T-helper 9 cell (primary cell): ENCODE measurements around the gene YOD1.
"Not testable (repeated sequence)": the region's sequence is repeated elsewhere in the genome, so short reads cannot be mapped to it uniquely, and the experiment has no call there.

Experiments used
- DNase-seq: peaks from one replicate; pipeline ENCODE4 v3.0.0-alpha.2; 2020

The YOD1 gene

GRCh38 chr1:207048041-207048440, 3.0 kb downstream of the YOD1 start:
- DNase-seq: no peak

- no peak for DNase-seq
These were observed 3.5 kb downstream of the YOD1 start for GRCh38 chr1:207047505-207047904.

GRCh38 chr1:207045453-207045852, 5.6 kb downstream of the YOD1 start:
- DNase-seq: no peak

GRCh38 chr1:207041397-207041796, 9.6 kb downstream of the YOD1 start:
- DNase-seq: not testable (repeated sequence)

- DNase-seq: no peak
These were observed 10.9 kb downstream of the YOD1 start for GRCh38 chr1:207040181-207040533.

DNA sequence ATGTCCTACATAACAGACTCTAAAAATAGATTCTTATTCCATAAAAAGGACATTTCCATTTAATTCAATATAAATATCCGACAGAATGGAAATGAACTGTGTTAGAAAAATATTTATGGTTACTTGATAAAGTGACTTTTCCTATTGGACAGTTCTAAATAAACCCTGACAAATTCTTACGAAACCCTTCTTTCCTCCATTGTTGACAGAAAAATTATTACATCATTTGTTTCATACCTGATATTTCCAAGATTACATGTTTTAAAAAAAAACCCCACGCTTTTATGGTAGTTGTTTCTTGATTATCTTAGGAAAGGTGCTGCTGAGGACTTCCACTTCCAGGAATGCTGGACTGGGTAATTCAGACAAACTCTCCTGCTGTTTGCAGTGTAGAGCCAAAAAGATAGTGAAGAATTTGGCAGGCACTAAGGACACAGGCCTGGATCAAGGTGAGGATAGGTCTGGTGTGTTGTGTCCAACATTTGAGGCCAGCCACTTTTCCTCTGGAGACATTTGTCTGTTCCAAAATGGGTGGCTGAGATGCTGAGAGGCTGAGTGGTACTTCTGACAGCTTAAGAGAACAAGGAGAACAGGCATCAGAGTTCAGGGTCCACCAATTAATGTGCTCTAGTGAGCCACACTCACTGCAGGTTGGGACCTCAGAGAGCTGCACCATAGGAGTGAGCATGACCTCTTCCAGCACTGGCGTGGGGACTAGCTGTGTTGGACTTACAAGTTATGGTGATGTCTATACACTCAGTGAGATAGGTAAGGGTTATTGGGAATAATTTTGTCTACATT, 11.4 kb downstream of the YOD1 start:
- DNase-seq: no peak

- DNase-seq: no peak
These were observed 14.1 kb downstream of the YOD1 start for GRCh38 chr1:207036865-207037264.

DNA sequence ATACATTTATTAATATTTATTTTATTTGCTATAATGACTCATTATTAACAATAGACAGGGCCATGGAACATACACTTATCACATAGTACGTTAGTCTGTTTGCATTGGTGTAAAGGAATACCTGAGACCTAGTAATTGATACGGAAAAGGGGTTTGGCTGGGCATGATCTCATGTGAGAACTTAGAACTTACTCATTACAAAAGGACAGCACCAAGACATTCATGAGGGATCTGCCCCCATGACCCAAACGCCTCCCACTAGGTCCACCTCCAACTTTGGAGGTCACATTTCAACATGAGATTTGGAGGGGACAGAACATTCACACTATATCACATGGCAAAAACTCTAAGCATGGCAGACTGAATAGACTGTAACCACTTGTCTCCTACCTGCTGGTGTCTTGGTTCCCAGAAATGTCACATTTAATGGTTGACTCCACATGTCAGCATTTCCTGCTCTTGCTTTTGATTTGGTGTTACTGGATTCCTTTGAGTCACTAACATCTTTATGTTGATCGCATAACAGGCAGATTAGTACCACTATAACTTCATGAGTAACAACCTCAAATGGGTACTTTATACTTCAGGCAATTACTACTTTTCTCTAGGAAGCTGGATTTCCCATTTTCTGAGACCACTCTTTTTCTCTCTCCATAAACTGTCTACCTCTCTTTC, 15.0 kb downstream of the YOD1 start:
- DNase-seq: no peak

- DNase-seq: no peak
These were observed 16.0 kb downstream of the YOD1 start for GRCh38 chr1:207034998-207035397.

DNA sequence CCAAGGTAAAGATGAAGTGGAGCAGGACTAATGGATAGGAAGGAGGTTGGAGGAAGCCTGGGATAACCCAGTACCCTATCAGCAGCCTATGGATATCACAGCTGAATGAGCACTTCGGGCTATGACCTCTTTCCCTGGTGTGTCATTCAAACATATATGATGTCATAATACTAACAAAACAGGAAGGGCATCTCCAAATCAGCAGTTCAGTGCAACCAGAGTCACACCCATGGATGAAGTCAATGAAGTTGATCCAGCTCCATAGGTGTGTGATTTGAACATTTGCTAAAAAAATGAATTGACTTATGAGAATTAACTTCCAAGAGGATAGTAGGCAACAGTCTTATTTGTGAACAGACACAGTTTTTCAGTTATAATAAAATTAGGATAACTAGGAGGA, 16.8 kb downstream of the YOD1 start:
- no peak for DNase-seq

GRCh38 chr1:207033302-207033701, 17.7 kb downstream of the YOD1 start:
- DNase-seq: no peak

DNA sequence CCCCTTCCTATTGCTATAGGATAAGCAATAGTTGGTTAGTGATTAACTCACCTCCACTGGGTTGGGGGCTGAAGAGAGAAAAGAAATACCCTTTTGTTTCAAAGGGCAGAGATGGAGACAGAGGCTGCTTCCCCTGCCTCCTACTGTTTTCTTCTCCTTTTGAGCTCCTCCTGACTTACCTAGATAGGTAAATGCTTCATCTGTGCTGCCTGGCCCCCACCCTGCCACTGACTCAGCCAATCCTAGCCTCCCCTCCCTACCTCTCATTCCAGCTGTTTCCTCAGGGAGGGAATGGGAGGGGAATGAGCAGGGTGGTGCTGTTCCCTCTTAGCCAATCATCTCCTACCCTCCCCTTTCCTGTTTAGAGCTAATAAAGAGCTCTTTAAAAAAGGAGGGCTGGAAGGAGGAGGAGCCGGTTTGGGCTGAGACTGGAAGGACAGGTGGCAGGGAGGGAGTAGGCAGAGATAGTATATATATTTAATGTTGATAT, 18.4 kb downstream of the YOD1 start, which contains the start of gene C1orf116:
C1orf116 (minus strand) TSS at position 229 of the 490 bp plus-strand sequence. CDS start 5,158 bp downstream, outside the sequence.
- DNase-seq: no peak

GRCh38 chr1:207031632-207032264, 19.3 kb downstream of the YOD1 start:
- DNase-seq: no peak

- DNase-seq: no peak
These were observed 20.0 kb downstream of the YOD1 start for GRCh38 chr1:207031016-207031415.

DNA sequence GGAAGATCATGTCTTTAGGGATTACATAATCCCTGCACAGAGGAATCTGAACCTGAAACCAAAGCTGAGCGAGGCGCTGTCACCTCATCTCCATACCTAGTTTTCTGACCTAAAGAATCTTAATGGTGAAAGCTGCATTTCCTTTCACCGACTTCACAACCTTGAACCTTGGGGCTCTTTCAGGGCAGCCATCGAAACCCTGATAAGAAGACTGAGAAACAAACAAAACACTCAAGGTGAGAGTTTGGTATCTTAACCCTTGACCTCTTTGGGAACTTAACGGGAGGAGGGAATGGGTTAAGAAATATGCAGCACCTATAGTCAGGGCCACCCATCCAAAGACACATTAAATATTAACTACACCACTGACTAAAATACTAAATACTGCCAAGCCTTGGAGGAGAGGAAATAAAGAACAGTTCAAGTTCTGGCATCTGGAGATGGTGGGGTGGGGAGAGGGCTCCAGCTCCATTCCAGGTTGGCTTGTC, 20.4 kb downstream of the YOD1 start:
- no peak for DNase-seq

GRCh38 chr1:207029701-207030521, 21.1 kb downstream of the YOD1 start:
- no peak for DNase-seq

DNA sequence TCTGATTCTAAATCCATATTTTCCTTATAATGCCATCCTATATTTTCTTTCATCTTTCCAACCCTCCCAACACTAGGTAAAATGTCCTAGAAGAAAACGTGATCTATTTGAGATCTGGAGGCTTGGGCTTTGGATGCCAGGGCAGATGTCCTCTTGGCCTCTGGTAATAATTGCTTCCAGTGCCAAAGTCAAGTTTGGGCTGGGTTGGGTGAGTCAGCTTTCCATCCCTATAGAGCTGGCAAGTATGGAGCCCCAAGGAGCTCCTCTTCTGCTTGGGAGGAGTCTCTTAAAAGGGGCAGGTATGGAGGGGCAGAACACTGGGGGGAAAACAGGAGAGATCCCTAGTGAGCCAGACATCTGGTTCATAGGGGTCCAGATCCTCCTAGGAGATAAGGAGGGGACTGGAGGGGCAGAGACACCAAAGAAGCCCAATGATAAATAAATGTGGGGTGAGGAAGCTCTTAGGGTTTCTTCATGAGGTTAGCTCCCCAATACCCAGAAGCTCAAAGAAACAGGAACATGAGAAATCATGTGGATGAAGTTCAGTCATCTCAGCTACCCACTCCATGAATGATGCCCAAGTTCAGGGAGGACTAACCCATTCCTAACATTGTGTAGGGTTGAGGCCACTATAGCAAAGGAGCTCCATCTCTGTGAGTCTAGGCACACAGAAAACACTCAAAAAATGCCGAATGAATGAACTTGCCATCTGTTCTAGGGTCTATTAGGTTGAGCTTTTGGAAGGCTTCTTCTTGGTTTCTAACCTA, 21.9 kb downstream of the YOD1 start:
- DNase-seq: no peak

DNA sequence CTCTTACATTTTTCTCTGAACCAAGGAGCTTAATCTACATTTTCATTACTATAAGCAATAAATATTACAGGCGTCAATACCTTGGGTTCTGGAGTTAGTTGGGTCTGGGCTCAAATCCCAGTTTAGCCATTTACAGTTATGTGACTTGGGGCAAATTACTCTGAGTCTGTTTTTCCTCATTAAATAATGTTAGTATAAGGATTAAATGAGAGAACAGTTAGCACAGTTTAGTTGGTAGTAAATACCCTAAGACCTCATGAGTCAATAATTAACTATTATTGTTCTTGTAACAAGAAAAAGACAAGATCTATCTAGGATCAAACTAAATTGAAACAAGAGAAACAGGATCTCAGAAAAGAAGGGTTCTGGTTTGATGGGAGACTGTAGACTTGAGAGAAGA, 23.1 kb downstream of the YOD1 start:
- no peak for DNase-seq

DNA sequence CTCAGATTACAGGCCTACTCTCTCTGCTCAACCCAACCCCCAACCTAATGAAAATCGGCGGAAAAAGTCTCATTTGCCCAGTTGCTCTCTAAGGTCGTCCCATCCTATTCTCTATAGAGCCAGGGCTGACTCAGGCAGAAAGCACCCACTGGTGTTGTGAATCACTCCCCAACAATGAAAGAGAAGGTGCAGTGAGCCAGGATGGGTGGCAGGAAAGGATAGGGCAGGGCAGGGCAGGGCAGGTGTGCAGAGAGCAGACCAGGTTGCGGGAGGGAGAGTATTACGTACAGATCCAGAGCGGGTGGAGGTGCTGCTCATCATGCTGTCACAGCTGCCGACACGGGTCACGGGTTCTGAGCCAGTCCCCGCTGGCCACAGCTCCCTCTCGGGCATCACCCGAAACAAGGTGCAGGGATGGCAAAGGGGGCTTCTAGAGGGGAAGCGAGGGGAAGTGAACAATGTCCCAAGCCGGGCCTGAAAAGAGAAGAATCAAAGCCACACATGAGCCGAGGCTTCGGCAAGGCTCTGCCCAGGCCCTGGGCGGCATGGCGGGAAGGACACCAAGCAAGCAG, 23.7 kb downstream of the YOD1 start:
- DNase-seq: no peak

GRCh38 chr1:207026104-207026534, 24.9 kb downstream of the YOD1 start:
- no peak for DNase-seq

GRCh38 chr1:207025146-207025880, 25.7 kb downstream of the YOD1 start:
- DNase-seq: no peak
